HG03378 (cell line): Measurements from ENCODE around the gene DDX17.

Experiments used
- ATAC-seq: cut with Tn5 transposase; IDR thresholded peaks from one replicate; pipeline ENCODE4 v1.9.1; 2021; ENCODE audit warnings: mild to moderate bottlenecking, moderate library complexity; ENCODE audit not compliant: unreplicated experiment

DDX17 gene

DNA sequence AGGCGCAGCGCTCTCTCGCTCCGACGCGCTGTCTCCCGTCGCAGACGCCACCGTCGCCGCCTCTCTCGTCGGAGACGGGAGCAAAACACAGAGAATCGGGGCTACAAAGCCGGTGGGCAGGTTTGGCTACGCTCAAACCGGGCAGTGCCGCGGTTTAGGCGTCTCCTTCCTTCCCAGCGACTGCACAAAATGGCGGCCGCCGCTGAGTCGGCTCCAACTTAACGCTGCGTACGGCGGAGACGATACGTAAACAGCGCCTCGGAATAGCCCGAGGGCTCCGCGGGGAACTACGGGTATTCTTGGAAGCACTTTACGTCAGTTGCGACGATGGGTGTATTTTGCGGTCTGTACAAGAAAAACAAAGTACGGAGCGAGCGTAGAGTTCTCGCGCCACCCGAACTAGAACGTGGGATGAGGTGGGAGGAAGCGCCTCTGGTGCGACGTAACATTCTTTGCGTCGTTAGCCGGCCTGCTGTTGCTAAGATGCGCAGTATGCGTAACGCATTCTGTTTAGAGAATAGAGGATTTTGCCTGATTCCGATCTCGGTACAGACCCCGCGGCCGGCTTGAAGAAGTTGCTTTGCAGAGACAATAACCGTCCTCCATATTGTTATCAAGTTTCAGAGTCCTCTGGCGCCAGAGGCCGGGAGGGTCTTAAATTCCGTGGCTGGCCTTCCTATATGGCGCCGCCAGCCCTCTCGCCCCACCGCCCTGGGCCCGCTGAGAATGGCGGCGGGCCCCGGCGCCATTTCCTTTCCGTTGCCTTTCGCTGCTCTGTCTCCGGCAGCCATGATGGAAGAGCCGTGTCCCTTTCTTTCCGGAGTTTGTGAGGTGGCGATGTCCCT lies at the start of gene DDX17:
Gene DDX17 (minus strand): TSS at position 194 of the 845 bp plus-strand sequence.
- ATAC-seq = peak; percentile 86

GRCh38 chr22:38554281-38554680 lies 48.2 kb upstream of the DDX17 start:
- ATAC-seq = no peak

DNA sequence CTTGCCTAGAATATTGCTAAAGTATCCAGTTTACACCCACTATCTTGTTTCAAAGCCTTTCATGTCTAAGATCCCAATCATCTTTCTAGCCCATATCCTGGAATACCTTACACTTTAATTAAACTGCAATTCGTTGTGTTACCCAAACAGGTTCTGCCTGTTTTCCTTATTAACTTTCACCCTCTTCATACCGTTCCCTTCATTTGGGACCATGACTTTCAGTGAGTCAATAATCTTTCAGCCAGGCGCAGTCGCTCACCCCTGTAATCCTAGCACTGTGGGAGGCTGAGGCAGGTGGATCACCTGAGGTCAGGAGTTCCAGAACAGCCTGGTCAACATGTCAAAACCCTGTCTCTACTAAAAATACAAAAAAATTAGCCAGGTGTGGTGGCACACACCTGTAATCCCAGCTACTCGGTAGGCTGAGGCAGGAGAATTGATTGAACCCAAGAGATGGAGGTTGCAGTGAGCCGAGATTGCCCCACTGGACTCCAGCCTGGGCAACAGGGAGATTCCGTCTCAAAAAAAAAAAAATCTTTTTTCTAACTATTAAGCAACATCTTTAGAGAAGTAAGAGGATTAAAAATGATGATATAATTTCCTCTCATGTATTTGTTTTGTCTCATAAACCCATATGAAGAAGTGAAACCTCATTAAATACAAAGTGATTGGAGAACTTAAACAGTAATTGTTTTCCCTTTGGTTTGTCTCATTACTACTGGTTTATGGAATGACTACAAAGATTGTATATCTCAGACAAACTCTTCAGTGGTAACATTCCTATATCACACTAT lies 43.2 kb upstream of the DDX17 start:
- ATAC-seq = no peak

DNA sequence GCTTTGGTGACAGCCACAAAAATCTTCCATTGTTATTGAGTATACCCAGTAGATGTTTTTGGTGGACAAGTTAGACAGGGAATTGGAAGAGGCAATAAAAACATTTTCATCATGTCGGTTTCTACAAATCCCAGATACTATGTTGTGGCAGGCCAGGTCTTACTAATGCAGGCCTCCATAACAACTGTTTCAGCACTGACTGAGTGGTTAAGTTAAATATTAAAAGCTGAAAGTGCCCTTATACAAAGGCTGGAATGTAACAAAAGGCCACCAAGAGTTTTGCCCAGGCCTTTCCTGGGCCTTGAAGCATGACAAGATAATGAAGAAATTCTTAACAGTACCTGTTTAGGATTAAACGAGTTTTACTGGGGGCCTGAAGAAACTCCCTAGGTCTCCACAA lies 34.6 kb upstream of the DDX17 start:
- ATAC-seq = no peak

GRCh38 chr22:38531251-38531938 lies 25.3 kb upstream of the DDX17 start:
- no peak for ATAC-seq

- ATAC-seq = no peak
Measured at GRCh38 chr22:38524429-38524828, 18.3 kb upstream of the DDX17 start.

GRCh38 chr22:38523479-38523878 lies 17.4 kb upstream of the DDX17 start:
- ATAC-seq = no peak

- no peak for ATAC-seq
Measured at GRCh38 chr22:38523029-38523428, 16.9 kb upstream of the DDX17 start.

DNA sequence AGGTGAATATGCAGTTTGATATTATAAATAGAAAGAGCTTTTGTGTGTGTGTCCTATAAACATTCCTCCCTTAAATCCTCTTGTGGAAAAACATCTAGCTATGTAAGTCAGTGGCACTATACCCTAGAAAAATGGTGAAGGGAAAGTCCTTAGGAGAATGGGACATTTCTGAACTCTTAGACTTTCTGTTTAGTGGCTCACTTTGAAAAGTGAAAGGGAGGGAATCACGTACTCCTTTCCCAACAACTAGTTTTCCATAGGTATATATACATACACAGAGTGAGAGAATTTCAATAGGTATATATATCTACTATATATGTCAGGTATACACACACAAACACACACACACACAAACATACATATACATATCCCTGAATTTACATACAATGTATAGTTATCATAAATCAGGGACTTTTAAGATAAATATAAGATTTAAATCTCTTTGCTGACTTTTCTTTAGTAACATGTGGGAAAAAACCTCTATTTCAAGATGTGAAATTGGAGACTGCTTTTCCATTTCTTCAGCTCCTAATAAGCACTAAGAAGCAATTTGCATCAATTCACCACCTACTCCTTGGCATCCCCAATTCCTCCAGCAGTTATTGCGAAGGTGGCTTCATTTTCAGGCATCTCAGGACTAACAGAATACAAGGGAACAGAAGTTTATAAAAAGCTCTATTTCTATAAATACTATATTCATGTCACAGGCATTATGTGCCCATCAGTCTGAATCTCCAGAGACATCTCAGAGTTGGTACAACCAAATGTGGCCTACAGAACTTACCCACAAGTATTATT lies 13.5 kb upstream of the DDX17 start:
- ATAC-seq = no peak

DNA sequence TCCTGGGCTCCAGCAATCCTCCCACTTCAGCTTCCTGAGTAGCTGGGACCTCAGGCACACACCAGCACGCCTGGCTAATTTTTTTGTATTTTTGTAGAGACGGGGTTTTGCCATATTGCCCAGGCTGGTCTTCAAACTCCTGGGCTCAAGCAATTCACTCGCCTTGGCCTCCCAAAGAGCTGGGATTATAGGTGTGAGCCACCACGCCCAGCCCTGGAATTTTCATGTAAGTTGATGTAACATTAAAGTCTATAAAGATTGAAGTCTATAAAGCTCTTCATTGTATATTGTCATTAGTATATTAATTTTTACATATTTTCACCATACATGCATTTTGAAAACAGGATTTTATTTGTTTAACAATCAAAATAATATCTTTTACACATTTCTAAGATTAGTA lies 12.5 kb upstream of the DDX17 start:
- ATAC-seq = no peak

GRCh38 chr22:38513063-38513462 lies 7.0 kb upstream of the DDX17 start:
- ATAC-seq = no peak

- no peak for ATAC-seq
Measured at GRCh38 chr22:38510416-38510970, 4.4 kb upstream of the DDX17 start.

GRCh38 chr22:38505541-38506117 lies 482 bp downstream of the DDX17 start:
- peak; percentile 10 for ATAC-seq

DNA sequence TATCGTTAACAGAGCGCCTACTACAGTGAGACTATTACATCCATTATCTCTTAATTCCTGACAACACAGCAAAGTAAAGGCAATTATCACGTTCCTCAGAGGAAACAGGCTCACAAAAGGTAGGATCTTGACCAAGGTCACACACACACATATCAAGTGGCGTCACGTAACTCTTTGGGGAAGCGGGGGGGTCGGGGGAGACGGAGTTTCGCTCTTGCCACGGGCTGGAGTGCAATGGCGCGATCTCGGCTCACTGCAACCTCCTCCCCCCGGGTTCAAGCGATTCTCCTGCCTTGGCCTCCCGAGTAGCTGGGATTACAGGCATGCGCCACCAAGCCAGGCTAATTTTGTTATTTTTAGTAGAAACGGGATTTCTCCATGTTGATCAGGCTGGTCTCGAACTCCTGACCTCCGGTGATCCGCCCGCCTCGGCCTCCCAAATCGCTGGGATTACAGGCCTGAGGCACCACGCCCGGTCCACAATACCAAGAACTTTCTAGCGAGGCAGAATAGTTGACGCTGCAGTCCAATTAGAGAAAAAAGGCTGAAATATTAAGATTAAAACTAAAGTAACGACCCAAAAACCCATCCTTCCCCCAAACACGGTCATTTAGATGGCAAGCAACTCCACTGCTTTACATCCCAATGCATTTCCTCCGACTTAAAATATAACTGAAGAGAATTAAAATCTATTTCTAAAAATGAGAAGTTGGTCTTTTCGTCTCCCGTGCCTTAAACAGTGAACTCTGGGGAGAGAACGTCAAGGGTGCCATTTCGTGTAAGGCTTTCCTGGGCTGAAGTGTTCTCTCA lies 1.2 kb downstream of the DDX17 start:
- no peak for ATAC-seq

GRCh38 chr22:38503021-38503420 lies 3.1 kb downstream of the DDX17 start:
- ATAC-seq = no peak

- ATAC-seq = no peak
Measured at GRCh38 chr22:38501797-38502672, 4.1 kb downstream of the DDX17 start.

DNA sequence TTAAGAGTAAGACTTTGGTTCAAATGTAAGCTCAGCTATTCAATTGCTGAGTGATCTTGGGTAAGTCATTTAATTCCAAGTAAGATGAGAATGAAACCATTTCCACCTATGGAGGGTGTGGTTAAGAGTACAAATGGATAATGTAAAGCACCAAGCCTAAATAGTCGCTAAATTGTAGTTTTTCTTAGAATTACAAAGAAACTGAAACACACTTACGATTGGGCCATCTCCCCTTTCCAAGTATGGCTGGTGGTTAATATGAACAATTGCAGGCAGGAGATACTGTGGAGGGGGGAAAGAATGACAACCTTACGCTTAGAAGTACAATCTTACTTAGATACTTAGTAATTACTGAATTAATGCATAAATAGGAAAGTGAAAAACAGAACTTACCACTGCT lies 8.2 kb downstream of the DDX17 start:
- ATAC-seq = no peak

DNA sequence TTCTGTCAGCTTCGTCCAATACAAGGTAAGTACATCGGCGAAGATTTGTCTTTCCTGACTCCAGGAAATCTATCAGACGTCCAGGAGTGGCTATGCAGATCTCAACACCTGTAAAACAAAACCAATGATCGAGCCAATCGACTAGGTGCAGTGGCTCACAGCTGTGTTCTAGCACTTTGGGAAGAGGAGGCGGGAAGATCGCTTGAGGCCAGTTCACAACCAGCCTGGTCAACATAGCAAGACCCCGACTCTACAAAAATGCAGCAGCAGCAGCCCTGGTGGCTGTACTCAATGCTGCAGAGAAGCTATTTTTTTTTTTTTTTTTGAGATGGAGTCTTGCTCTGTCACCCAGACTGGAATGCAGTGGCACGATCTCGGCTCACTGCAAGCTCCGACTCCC lies 11.2 kb downstream of the DDX17 start:
- no peak for ATAC-seq
